Suppressor macrophage treated with lipopolysaccharide for 4 hours (primary cell): ENCODE data around the gene ZNF575.
"Not testable (repeated sequence)": the region's sequence is repeated elsewhere in the genome, so short reads cannot be mapped to it uniquely, and the experiment has no call there.

Experiments used
- DNase-seq: peaks from one replicate; pipeline ENCODE4 v3.0.0-alpha.2; 2020

ZNF575 gene

DNA sequence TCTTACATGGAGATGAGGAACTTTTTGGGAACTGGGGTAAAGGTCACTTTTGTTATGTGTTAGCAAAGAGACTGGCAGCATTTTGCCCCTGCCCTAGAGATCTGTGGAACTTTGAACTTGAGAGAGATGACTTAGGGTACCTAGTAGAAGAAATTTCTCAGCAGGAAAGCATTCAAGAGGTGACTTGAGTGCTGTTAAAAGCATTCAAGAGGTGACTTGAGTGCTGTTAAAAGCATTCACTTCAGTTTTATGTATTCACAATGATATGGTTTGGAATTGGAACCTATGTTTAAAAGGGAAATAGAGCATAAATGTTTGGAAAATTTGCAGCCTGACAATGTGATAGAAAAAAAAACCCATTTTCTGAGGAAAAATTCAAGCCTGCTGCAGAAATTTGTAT is 20.6 kb upstream of the ZNF575 start:
- not testable (repeated sequence) for DNase-seq

DNA sequence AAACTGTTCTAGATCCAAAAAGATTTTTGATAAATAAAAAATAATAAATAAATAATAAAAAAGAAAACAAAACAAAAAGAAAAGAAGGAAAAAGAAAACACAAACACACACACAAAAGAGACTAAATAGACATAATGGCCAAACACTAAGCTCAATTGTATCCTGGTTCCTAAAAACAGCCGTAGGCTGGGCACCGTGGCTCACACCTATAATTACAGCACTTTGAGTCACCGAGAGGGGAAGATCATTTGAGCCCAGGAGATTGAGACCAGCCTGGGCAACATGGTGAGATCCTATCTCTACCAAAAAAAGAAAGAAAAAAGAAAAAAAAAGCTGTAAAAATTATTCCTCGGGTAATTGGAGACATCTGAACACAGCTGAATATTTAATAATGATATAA is 14.9 kb upstream of the ZNF575 start:
- DNase-seq: no peak

DNA sequence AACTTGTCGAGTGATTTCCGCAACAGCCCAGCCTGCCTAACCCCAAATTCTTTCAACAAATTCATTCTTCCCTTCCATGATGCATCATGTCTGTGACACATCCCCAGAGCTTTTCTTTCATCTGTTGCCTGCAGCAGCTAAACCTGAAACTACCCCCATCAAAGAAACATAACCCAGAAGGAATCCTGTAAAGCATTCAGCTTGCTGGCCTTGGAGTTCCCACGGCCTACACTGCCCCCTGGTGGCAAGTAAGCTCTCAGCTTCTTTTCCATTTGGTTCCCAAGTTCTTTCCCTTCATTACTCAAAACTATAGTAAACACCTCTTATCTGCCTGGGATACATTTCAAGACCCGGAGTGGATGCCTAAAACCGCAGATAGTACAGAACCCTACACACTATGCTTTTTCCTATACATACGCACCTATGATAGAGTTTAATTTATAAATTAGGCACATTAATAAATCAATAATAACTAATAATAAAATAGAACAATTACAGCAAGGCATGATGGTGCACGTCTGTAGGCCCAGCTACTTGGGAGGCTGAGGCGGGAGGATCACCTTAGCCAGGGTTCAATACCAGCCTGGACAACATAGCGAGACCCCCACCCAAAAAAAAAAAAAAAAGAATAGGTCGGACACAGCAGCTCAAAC is 13.4 kb upstream of the ZNF575 start:
- DNase-seq: peak; percentile 88

DNA sequence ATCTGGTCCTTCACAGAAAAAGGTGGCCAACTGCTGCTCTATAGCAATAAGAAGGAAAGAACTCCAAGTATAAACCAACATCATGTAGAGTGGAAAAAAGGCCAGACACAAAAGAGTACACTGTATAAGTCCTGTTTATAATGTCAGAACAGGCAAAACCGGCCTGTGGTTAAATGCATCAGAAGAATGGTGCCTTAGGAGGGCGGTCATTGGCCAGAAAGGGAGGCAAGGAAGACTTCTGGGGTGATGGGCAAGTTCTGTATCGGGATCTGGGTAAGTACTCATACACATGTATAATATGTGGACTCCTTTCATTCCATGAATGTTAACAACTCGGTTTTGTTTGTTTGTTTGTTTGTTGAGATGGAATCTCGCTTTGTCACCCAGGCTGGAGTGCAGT is 10.1 kb upstream of the ZNF575 start:
- no peak for DNase-seq

DNA sequence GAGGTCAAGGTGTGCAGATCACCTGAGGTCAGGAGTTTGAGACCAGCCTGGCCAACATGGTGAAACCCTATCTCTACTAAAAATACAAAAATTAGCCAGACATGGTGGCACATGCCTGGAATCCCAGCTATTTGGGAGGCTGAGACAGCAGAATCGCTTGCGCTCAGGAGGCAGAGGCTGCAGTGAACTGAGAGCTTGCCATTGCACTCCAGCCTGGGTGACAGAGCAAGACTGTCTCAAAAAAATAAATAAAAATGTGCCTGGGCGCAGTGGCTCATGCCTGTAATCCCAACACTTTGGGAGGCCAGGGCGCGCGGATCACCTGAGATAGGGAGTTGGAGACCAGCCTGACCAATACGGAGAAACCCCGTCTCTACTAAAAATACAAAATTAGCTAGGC is 9.3 kb upstream of the ZNF575 start:
- not testable (repeated sequence) for DNase-seq

DNA sequence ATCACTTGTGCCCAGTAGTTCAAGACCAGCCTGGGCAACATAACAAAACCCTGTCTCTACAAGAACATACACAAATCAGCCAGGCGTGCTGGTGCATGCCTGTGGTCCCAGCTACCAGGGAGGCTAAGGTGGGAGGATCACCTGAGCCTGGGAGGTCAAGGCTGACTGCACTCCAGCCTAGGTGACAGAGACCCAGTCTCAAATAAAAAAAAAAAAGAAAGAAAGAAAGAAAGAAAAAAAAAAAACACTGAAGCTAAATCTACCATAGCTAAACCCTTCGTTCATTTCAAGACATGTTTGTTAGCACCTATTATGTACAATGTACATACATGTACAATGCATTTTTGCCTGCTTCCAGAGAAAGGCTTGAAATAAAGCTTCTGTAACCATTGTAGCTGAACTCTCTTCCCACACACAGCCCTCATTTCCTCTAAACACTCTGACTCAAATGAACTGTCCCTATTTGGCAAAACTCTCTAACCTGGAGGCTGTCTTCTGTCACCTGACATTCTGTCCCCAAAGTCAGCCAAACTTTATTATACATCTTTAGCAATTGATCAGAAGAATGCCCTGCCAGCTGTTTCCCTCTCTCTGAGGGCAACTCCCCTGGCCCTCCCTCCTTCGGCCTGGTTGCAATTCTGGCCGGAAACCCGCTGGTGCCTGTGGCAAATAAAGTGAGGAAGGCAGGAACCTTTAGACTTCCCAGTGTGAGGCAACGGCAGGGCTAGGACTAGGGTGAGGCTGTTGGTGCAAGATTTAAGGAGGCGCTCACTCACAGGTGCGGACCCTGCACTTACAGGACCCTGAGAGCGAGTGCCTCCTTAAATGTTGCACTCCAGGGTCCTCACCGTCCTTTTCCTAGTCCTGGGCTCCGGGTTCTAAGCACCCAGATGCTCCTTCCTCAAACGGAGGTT is 7.8 kb upstream of the ZNF575 start:
- DNase-seq: peak; percentile 65

DNA sequence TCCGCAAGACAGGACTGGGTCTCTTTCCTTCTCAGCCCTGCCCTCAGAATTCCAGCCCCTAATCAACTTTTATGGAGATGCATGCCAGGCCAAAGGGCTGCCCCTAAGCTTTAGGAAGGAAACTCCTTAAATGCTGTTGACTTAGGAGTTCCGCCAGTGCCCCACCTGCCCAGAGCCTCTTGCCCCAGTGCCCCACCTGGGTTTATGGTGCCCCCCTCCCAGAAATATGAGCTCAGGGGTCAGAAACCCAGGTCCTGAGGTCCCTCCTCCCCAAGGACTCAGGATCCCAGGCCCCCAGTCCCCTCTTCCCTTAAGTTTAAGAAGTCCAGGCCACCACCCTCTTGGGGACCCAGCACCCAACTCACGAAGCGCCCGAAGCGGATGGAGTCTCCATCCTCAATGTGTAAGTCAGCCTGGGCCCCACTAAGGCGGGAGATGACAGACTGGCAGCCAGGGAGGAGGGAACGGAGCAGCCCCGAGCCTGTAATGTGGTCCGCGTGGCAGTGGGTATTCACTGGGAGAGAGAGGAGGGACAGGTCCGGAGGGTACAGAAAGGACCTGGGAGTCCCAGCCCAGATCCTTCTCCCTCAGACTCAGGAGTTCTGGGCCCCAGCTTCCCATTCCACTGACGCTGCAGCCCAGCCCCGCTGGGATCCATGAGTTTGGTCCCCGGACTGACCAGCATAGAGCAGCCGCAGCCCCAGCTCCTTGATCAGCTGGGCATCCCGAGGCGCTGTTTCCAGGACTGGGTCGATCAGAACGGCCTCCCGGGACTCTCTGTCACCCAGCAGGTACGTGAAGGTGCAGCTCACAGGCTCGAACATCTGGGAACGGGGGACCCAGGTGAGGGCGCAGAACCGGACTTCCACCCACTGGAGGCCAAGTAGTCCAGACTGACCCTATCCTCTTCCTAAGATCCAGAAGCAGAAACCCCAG is 6.9 kb upstream of the ZNF575 start:
- DNase-seq: peak; percentile 24

DNA sequence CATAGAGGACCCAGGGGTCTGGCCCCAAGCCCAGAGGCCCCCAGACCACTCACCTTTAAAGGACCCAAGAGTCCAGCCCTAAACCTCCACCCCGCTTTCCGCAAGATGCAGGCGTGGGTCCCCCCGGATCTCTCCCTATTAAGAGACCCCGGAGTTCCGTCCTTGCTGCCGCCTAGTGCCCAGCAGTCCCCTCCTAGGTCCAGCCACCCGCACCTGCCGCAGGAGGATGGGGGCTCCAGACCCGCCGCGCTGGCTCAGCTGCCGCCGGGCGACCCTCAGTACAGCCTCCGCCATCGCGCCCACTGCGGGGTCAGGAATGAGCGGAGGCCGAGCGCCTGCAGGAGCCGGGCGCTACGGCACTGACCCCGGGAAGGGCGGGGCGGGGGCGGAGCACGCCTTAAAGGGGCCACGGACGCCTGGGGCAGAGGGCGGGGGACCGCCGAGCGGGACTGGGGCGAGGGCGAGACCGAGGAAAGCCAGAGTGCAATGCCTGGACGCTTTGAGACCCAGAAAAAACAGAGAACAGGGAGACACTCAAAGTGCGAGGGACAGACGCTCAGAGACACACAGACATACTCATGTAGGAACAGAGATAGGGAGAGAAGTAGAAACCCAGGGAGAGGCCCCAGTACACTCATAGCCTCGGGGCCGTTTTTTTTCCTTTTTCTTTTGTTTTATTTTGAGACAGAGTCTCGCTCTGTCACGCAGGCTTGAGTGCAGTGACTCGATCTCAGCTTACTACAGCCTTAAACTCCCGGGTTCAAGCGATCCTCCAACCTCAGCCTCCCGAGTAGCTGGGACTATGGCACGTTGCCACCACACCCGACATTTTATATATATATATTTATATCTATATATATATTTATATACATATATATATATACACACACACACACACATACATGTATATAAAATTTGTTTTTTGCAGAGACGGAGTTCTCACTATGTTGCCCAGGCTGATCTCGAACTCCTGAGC is 5.8 kb upstream of the ZNF575 start, which contains the start of gene ETHE1:
Gene ETHE1, minus strand, starts transcription at position 318 of the 976 bp plus-strand sequence. Its CDS starts 24 bp downstream, at position 294.
- DNase-seq: peak; percentile 82

DNA sequence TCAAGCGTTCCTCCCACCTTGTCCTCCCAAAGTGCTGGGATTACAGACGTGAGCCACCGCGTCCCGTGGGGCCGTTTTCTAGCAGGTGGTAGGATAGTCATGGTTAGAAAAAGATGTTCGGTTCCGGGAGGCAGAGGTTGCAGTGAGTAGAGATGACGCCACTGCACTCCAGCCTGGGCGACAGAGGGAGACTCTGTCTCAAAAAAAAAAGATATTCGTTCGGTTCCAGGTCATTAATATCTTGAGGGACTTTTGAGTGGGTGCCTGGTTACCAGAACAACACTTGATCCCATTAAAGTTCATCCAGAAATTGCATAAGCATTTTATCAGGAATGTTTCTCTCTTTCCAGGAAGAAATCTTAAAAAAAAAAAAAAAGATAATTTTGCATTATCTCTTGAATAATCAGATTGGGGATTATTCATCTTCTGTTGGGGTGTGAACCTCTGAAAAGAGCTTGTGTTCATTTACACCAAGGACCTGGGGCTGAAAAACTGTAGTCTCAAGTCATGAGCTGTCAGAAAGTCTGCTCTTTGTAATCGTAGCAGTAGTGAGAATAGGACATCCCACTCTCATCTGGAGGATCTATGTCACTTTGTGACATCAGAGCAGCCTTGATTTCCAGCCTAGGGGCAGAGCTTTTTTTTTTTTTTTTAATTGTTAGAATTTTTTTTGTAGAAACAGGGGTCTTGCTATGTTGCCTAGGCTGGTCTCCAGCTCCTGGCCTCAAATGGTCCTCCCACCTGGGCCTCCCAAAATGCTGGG is 4.9 kb upstream of the ZNF575 start:
- DNase-seq: peak; percentile 23

DNA sequence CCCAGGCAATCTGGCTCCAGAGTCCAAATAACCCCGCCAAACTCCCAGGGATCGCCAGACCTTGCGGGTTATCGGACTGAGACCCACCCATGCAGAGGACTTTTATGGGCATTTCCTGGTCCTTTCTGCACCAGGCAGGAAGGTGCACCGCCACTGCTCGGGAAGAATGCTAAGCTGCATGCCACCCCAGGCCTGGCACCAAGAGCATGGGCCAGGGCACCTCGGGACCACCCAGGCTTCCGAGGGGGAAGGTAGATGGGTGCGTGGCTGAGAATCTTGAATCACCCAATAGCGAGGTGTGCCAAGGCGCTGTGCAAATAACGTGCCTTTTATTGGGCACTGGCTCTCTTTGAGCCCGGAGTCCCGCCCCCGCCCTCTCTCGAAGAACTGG is 422 bp upstream of the ZNF575 start:
- DNase-seq: no peak

DNA sequence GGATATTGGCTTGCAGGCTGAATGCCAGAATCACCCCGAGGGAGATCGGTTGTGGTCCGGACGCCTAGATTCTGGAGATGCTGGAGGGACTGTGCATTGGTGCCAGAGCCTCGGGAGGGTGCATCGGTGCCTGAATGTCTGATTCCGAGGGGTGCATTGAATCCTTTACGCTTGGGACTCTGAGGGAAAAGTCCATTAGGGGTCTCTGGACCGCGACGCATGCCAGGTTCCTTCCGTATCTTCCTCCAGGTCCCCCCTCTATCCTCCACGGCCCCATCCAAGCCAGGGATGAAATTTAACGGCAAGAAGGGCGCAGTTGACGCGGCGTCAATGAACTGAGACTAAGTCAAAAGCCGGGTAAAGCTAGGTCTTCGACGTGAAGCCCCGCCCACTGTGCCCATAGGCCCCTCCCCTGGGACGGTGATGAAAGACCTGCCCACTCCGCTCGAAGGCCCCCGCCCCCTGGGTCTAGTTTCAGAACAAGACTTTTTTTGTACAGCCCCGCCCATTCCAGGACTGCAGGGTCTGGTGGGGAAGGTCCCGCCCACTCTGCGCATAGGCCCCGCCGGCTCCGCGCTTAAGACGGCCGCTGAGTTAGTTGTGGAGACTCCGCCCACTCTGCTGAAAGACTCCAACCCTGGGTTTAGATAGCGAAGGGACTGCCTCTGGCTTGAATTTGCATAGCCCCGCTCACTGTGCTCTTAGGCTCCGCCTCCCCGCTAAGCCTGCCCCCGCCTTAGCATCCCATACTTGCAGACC is 737 bp downstream of the ZNF575 start:
- DNase-seq: peak; percentile 99

DNA sequence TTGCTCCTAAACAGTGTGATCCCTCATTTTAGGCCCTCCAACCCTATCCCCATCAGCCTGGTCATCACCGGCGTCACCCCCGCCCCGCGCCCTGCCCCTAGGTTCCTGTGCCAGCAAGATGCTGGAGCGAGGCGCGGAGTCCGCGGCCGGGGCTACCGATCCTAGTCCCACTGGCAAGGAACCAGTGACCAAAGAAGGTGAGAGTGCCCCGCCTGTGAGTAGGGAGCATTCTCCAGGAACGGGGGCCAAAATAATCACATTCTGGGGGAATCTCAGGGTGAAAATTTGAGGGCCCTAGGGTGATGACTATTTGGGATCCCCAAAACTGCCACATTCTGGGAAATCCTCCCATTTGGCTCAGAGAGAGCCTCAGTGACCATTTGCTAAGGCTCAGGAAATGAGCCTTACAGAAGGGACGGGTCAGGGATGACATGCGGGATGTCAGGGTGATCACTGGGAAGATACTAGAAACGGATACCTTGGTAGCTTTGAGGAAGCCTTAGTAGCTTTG is 1.4 kb downstream of the ZNF575 start:
- DNase-seq: no peak

DNA sequence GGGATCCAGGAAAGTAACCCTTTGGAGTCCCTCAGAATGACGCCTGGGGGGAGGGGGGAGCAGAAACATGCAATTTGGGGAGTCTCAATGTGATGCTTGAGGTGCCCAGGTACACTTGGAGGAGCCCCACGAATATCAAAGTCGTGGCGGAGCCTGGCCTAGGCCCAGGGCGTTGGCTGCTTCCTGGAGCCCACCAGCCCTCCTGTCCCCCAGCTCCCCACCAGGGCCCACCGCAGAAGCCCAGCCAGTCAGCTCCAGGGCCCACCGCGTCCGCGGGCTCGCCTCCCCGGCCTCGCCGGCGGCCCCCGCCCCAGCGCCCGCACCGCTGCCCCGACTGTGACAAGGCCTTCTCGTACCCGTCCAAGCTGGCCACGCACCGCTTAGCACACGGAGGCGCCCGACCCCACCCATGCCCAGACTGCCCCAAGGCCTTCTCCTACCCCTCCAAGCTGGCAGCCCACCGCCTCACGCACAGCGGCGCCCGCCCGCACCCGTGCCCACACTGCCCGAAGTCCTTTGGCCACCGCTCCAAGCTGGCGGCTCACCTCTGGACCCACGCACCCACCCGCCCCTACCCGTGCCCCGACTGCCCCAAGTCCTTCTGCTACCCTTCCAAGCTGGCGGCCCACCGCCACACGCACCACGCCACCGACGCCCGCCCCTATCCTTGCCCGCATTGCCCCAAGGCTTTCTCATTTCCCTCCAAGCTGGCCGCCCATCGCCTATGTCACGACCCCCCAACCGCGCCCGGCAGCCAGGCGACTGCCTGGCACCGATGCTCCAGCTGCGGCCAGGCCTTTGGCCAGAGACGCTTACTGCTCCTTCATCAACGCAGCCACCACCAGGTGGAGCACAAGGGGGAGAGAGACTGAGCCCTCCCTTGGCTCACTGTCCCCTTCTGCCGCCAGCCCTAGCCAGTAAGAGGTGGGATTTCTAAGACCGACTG is 2.1 kb downstream of the ZNF575 start:
- peak; percentile 55 for DNase-seq

DNA sequence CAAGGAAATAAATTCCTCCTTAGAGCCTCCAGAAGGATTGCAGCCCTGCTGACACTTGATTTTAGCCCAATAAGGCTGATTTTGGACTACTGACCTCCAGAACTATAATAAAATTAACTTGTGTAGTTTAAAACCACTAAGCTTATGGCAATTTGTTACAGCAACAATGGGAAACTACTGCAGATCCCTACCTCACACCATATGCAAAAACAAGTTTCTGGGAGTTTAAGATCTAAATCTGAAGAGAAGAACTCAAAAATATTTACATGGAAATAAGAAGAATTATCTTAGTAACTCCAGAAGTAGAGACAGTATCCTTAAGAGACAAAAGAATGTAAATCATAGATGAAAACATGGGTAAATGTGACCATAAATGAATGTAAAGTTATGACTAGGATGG is 5.9 kb downstream of the ZNF575 start:
- DNase-seq: no peak

DNA sequence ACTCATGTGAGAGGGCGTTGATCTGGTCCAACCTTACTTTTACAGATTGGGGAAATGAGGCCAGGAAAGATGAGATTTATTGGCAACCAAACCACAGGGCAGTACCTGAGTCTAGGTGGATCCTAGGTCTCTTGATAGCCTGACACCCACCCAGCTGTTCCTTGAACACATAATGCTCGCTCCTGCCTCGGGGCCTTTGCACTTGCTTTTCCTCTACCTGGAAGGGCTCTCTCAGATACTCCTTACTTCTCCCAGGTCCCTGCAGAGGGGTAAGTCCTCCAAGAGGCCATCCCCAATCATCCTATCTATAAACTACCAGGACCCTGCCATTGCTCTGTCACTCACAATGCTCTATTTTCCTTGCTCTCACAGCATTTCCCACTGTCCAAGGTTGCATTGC is 7.4 kb downstream of the ZNF575 start:
- DNase-seq: no peak

DNA sequence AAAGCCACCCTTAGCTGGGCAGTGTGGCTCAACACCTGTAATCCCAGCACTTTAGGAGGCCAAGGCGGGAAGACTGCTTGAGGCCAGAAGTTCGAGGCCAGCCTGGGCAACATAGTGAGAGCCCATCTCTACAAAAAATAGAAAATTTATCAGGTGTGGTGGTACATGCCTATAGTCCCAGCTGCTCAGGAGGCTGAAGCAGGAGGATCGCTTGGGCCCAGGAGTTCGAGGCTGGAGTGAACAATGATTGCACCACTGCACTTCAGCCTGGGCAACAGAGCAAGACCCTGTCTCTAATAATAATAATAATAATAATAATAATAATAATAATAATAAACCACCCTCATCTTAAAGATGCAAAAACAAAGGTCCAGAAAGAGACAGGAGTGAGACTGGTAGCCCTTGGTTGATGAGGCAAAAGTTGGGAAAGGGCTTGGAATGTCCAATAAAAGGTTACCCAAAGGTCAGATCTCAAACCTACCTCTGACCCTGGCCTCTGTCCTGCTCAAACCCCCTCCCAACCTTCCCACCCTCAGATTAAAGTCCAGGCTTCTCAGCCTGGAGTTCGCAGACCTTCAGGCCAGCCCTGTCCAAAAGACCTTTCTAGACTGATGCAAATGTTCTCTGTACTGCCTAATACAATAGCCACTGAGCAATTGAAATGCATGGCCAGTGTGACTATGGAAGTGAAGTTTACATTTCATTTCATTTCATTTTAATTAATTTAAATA is 9.1 kb downstream of the ZNF575 start:
- DNase-seq: no peak

DNA sequence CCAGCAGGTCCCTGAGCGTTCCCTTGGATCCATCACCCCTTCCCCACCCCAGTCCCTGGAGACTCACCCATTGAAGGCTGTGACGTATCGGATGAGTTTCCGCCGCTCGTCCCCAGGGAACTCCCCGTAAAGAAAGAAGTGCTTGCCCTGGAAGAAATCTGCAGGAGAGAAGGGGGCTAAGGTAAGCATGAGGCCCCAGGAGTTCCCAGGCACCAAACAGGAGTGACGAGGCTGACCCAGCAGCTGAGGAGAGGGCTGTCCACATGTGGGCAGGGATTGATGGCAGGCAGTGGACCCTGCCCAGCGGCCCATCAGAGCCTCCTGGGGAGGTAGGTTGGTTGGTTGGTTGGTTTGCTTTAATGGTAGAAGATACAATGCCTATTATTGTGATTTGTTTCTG is 11.1 kb downstream of the ZNF575 start:
- DNase-seq: no peak

DNA sequence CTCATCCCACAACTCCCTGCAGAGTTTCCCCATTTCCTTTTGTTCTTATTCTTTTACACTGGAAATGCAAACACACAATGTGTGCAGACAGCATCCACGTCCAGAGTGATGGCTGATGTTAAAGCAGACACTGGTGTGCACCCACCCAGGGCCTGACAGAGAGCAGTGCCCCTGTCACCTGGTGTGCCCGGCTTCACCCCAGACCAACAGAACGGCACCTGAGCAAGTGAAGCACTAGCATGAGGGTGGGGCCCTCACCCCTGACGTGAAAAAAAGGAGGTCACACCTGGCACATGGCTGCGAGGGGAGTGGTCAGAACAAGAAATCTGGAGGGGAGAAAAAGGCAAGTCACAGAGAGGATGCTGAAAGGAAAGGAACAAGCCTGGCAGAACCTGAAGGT is 12.3 kb downstream of the ZNF575 start:
- no peak for DNase-seq
